HepG2 (cell line): Measurements from ENCODE around the gene WDR47. TPM values are rescaled to one million over a fixed set of nuclear protein-coding genes. Genes with fewer than 3 reads are reported as not detected.

ENCODE experiments used
- ATAC-seq: fragments of 200-7000 bp; cut with Tn5 transposase; 3 replicates; pipeline ENCODE4 v1.9.1; 2020; ENCODE audit warnings: mild to moderate bottlenecking, moderate library complexity
- BruUV-seq: library from RNA; stranded (reverse); fragments of 400-500 nt; replicated peaks from 2 replicates; lab custom pipeline; 2021; lab: Mats Ljungman, UMichigan
- CTCF ChIA-PET: fragments of 300-600 bp; formaldehyde crosslinking; extraction: SDS; loops from one replicate; lab custom pipeline; 2021; ENCODE audit warnings: low total read pairs, inconsistent platforms, low intra/inter-chr PET ratio; lab: Yijun Ruan, JAX
- POLR2A ChIA-PET: fragments of 350-600 bp; sonication (Branson Sonifier 250); formaldehyde crosslinking; loops from one replicate; lab custom pipeline; 2020; ENCODE audit warnings: antibody characterized with exemption, inconsistent platforms; lab: Yijun Ruan, JAX
- DNase-seq: peaks from one replicate; pipeline ENCODE4 v3.0.0-alpha.2; 2015; ENCODE audit warnings: low spot score
- FAIRE-seq: peaks from 3 replicates; lab custom pipeline; 2011; peaks lifted over from hg19 to GRCh38; lab: Jason Lieb, UNC
- H2AFZ ChIP-seq: one replicate; pipeline ENCODE4 v1.6.1; 2011; ENCODE audit warnings: low read length, inconsistent platforms
- H3K27ac ChIP-seq: fragments of 300-600 bp; 3 replicates; pipeline ENCODE4 v1.8.0; 2011; ENCODE audit warnings: mixed run types, mild to moderate bottlenecking, mixed read lengths, low read length, inconsistent platforms; ENCODE audit not compliant: insufficient read depth; ENCODE audit errors: extremely low read length
- H3K27me3 ChIP-seq, 2 experiments: fragments of 200-600 bp in 1 of 2; 2 replicates in 1 of 2; 3 replicates in 1 of 2; pipeline versions ENCODE4 v1.6.0 to v1.8.0; 2011; ENCODE audit warnings: low read length in 2 of 2, mild to moderate bottlenecking in 2 of 2, moderate library complexity in 2 of 2, inconsistent platforms in 1 of 2; ENCODE audit not compliant: insufficient read depth in 2 of 2, control insufficient read depth in 1 of 2
- H3K36me3 ChIP-seq, 2 experiments: fragments of 200-600 bp in 1 of 2; replicated peaks in 1 of 2; 2 replicates in 1 of 2; 3 replicates in 1 of 2; pipeline versions ENCODE4 v1.5.1 to v1.8.0; 2011; ENCODE audit warnings: low read length in 2 of 2, inconsistent platforms in 1 of 2; ENCODE audit not compliant: insufficient read depth in 2 of 2, control insufficient read depth in 1 of 2
- H3K4me1 ChIP-seq: 2 replicates; pipeline ENCODE4 v1.5.1; 2012; ENCODE audit warnings: low read length, inconsistent platforms; ENCODE audit not compliant: insufficient read depth
- H3K4me2 ChIP-seq: 2 replicates; pipeline ENCODE4 v1.6.0; 2011; ENCODE audit warnings: low read depth, low read length, inconsistent platforms
- H3K4me3 ChIP-seq, 3 experiments: fragments of 200-600 bp in 1 of 3; sonication (generic), shearing (Covaris generic) in 1 of 3; replicated peaks in 1 of 3; 2 replicates each; pipeline ENCODE4 v1.5.1; 2011 to 2016; ENCODE audit warnings: low read length in 3 of 3, inconsistent platforms in 2 of 3, low read depth in 2 of 3, mild to moderate bottlenecking in 2 of 3, control low read depth in 1 of 3, mixed read lengths in 1 of 3; ENCODE audit not compliant: insufficient read depth in 1 of 3
- H3K79me2 ChIP-seq: one replicate; pipeline ENCODE4 v1.6.1; 2011; ENCODE audit warnings: low read length, inconsistent platforms; ENCODE audit not compliant: insufficient read depth
- H3K9ac ChIP-seq: 2 replicates; pipeline ENCODE4 v1.6.0; 2011; ENCODE audit warnings: mild to moderate bottlenecking, low read depth, low read length, inconsistent platforms; ENCODE audit not compliant: insufficient read depth
- H3K9me3 ChIP-seq: 2 replicates; pipeline ENCODE4 v1.5.1; 2012; ENCODE audit warnings: mild to moderate bottlenecking, low read length
- H4K20me1 ChIP-seq: 2 replicates; pipeline ENCODE4 v1.6.0; 2011; ENCODE audit warnings: inconsistent platforms, mild to moderate bottlenecking, low read length, moderate library complexity; ENCODE audit not compliant: insufficient read depth
- ARNT2 ChIP-seq: sonication (generic); formaldehyde crosslinking; IDR thresholded peaks from 2 replicates; pipeline ENCODE4 v1.8.0; 2022; ENCODE audit warnings: mild to moderate bottlenecking, low read depth, missing genetic modification reagents, moderate library complexity
- ATF1 ChIP-seq: IDR thresholded peaks from 2 replicates; pipeline ENCODE4 v1.6.1; 2016; ENCODE audit warnings: mild to moderate bottlenecking, control low read depth
- BORCS8-MEF2B ChIP-seq: sonication (generic); formaldehyde crosslinking; IDR thresholded peaks from 2 replicates; pipeline ENCODE4 v1.8.0; 2022; ENCODE audit warnings: mild to moderate bottlenecking, missing genetic modification reagents
- HDAC2 ChIP-seq: sonication (generic); formaldehyde crosslinking; IDR thresholded peaks from 2 replicates; pipeline ENCODE4 v1.4.0; 2020; ENCODE audit warnings: missing genetic modification reagents
- HIVEP1 ChIP-seq: sonication (generic); formaldehyde crosslinking; IDR thresholded peaks from 2 replicates; pipeline ENCODE4 v1.4.0; 2020; ENCODE audit warnings: mild to moderate bottlenecking, missing genetic modification reagents
- MXD1 ChIP-seq: sonication (generic); formaldehyde crosslinking; IDR thresholded peaks from 2 replicates; pipeline ENCODE4 v1.4.0; 2020; ENCODE audit warnings: mild to moderate bottlenecking, missing genetic modification reagents
- MYC ChIP-seq: sonication (generic); formaldehyde crosslinking; IDR thresholded peaks from 2 replicates; pipeline ENCODE4 v1.9.0; 2021; ENCODE audit warnings: missing genetic modification reagents, borderline replicate concordance
- POLR2G ChIP-seq: fragments of 200-400 bp; formaldehyde crosslinking; IDR thresholded peaks from 2 replicates; pipeline ENCODE4 v1.6.1; 2018; ENCODE audit warnings: mild to moderate bottlenecking, low read depth, low read length, moderate library complexity
- RXRA ChIP-seq: sonication (generic); formaldehyde crosslinking; IDR thresholded peaks from 2 replicates; pipeline ENCODE4 v1.5.1; 2020; ENCODE audit warnings: missing genetic modification reagents
- TAF15 ChIP-seq: fragments of 200-400 bp; formaldehyde crosslinking; IDR thresholded peaks from one replicate; pipeline ENCODE4 v1.6.1; 2018; ENCODE audit warnings: mild to moderate bottlenecking, low read depth, low read length; ENCODE audit not compliant: poor library complexity, severe bottlenecking
- TFDP2 ChIP-seq: sonication (generic); formaldehyde crosslinking; IDR thresholded peaks from 2 replicates; pipeline ENCODE4 v1.4.0; 2020; ENCODE audit warnings: missing genetic modification reagents
- TP53 ChIP-seq: sonication (generic); formaldehyde crosslinking; conservative IDR thresholded peaks from 2 replicates; pipeline ENCODE4 v1.4.0; 2020; ENCODE audit warnings: missing genetic modification reagents
- U2AF2 ChIP-seq: fragments of 200-400 bp; formaldehyde crosslinking; IDR thresholded peaks from 2 replicates; pipeline ENCODE4 v1.6.1; 2017; ENCODE audit warnings: low read depth, mild to moderate bottlenecking, low read length
- XBP1 ChIP-seq: sonication (generic); formaldehyde crosslinking; IDR thresholded peaks from 2 replicates; pipeline ENCODE4 v1.5.0; 2020; ENCODE audit warnings: missing genetic modification reagents
- ZHX1 ChIP-seq: sonication (generic); formaldehyde crosslinking; IDR thresholded peaks from 2 replicates; pipeline ENCODE4 v1.8.1; 2022; ENCODE audit warnings: low read depth, mild to moderate bottlenecking, missing genetic modification reagents
- ZNF205 ChIP-seq: IDR thresholded peaks from 2 replicates; pipeline ENCODE4 v1.6.1; 2018; ENCODE audit warnings: missing biosample characterization, missing genetic modification reagents
- ZNF609 ChIP-seq: sonication (generic); formaldehyde crosslinking; IDR thresholded peaks from 2 replicates; pipeline ENCODE4 v1.4.0; 2020; ENCODE audit warnings: mild to moderate bottlenecking, missing genetic modification reagents, borderline replicate concordance
- ZNF644 ChIP-seq: IDR thresholded peaks from 2 replicates; pipeline ENCODE4 v1.6.1; 2016; ENCODE audit warnings: low read depth
- WGBS: methylation state at CpG from one replicate; pipeline ENCODE4 v1.1.6; 2017; ENCODE audit warnings: low lambda C conversion rate; 5-methylcytosine and 5-hydroxymethylcytosine counted together
- in situ Hi-C: cut with HindIII; loops from 2 replicates; pipeline ENCODE4 v1.10.0; 2017; ENCODE audit warnings: low pct_unique_long_range_greater_than_20kb; ENCODE audit not compliant: extremely low pct_ligation_motif_present
- intact Hi-C: fragments of 100-400 bp; cut with micrococcal nuclease; formaldehyde crosslinking; loops from one replicate; pipeline ENCODE4 v1.10.0; 2022; ENCODE audit not compliant: unreplicated experiment
- polyA plus RNA-seq, 8 experiments: library from polyadenylated mRNA; depleted of rRNA in 3 of 8; stranded (reverse) in 7 of 8; unstranded in 1 of 8; fragments of >200 nt; fragmentation: Illumina TruSeq in 4 of 8; extraction: Trizol in 4 of 8; gene quantifications; 2 replicates each; pipeline versions ENCODE4 v1.2.1 to v1.2.3, GENCODE V29; 2011 to 2016; ENCODE audit warnings: low read depth in 4 of 8, missing spikeins in 1 of 8, mixed read lengths in 1 of 8; ENCODE audit not compliant: insufficient read depth in 1 of 8
- total RNA-seq, 5 experiments: library from RNA; depleted of rRNA; stranded (reverse); fragments of >200 nt; fragmentation: Illumina TruSeq; extraction: Trizol; gene quantifications; 2 replicates each; pipeline ENCODE4 v1.2.3, GENCODE V29; 2016; ENCODE audit warnings: low read depth in 1 of 5

Gene WDR47
- total and polyA plus RNA-seq, 2 of the 13 experiments (the other 11 are each of a cell fraction or from before 2014, with no cell fraction given): 4.3 to 5.9 TPM

GRCh38 chr1:109056064-109056463 is 14.2 kb upstream of the WDR47 start:
- DNase-seq (no peak), FAIRE-seq (no peak), ATAC-seq (no peak)
- CTCF ChIA-PET: no interaction called here
- Histone ChIP-seq H3K36me3 (no peaks in the 10 kb centered on the region), H3K9me3 (no peaks in the 10 kb centered on the region), H3K4me2 (no peak overlapping the region), H3K27ac (no peak overlapping the region), H3K4me3 (no peak overlapping the region), H3K9ac (no peak overlapping the region), H2AFZ (no peak overlapping the region), H4K20me1 (no peaks in the 10 kb centered on the region), H3K27me3 (no peaks in the 10 kb centered on the region), H3K79me2 (no peaks in the 10 kb centered on the region), H3K4me1 (peaks cover 14% of the 10 kb centered on the region)
- POLR2A ChIA-PET: interaction anchor here (1.0 kb wide), 1 partner anchor 14 kb away, joined by 3 read pairs; the partner anchor contains the start of gene WDR47
- in situ Hi-C loops (no loop called here), intact Hi-C loops (no loop called here)
- no TSS peak for BruUV-seq
- WGBS: 90% methylated on average over 3 of the region's 3 CpGs
- TF ChIP-seq MYC (CRISPR knock-in tag) (no peak), HDAC2 (CRISPR knock-in tag) (no peak), TP53 (no peak), ZHX1 (CRISPR knock-in tag) (no peak), U2AF2 (no peak), ZNF205 (no peak), POLR2G (no peak), TAF15 (no peak), RXRA (CRISPR knock-in tag) (no peak), ATF1 (no peak), XBP1 (CRISPR knock-in tag) (no peak), TFDP2 (no peak), BORCS8-MEF2B (no peak), HIVEP1 (no peak), MXD1 (no peak), ZNF644 (CRISPR knock-in tag) (no peak), ZNF609 (CRISPR knock-in tag) (no peak), ARNT2 (CRISPR knock-in tag) (no peak)
